ENCODE measurements around the gene GPR160.

DNA sequence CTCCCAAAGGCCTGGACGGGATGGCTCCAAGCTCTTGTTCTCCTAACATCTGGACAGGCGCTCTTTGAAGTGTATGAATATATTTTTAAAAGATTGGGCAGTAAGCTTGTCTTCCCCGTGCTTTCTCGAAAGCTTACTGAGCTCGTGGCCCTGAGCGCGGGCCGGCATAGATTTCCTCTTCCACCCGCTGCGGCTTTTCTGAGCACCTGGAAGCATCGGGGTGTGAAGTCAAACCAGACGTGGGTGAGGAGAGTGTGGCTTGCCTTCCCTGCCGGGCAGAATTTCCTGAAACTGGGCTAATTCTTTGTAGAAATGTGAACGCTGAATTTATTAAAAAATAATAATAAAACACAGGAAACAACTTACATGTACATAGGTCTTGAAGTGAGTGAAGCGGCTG, 25.9 kb downstream of the GPR160 start:
- TF ChIP-seq POLR2AphosphoS5 (IDR thresholded peaks at IDR 0.05) (no peak), EZH2 (IDR thresholded peaks at IDR 0.05; ENCODE audit: borderline replicate concordance, insufficient read depth, low read length, poor library complexity, severe bottlenecking) (no peak), MXI1 (conservative IDR thresholded peaks at IDR 0.05; ENCODE audit: poor library complexity, severe bottlenecking) (no peak), EP300 (conservative IDR thresholded peaks at IDR 0.05; ENCODE audit: poor library complexity, severe bottlenecking) (no peak)
- TF ChIP-seq, protein P1, sequence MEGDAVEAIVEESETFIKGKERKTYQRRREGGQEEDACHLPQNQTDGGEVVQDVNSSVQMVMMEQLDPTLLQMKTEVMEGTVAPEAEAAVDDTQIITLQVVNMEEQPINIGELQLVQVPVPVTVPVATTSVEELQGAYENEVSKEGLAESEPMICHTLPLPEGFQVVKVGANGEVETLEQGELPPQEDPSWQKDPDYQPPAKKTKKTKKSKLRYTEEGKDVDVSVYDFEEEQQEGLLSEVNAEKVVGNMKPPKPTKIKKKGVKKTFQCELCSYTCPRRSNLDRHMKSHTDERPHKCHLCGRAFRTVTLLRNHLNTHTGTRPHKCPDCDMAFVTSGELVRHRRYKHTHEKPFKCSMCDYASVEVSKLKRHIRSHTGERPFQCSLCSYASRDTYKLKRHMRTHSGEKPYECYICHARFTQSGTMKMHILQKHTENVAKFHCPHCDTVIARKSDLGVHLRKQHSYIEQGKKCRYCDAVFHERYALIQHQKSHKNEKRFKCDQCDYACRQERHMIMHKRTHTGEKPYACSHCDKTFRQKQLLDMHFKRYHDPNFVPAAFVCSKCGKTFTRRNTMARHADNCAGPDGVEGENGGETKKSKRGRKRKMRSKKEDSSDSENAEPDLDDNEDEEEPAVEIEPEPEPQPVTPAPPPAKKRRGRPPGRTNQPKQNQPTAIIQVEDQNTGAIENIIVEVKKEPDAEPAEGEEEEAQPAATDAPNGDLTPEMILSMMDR (IDR thresholded peaks at IDR 0.05; ENCODE audit: poor library complexity, severe bottlenecking) = no peak
